ENCODE measurements around the gene HMGB4.

The HMGB4 gene

DNA sequence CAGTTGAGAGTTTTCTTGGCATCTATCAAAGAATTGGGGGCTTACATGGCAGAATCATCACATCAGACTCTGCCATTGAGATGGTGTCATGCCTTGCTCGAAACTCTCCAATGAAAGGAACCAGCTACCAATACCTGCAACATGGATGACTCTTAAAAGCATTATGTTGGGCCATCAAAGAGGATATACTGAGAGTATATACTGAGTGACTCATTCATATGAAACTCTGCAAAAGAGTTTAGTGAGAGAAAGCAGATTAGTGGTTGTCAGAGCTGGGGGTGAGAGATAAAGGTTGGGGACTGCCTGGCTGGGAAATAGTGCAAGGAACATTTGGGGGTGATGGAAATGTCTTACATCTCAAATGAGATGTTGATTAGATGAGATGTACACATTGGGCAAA, 14.7 kb upstream of the HMGB4 start:
- DNase-seq, result no peak

DNA sequence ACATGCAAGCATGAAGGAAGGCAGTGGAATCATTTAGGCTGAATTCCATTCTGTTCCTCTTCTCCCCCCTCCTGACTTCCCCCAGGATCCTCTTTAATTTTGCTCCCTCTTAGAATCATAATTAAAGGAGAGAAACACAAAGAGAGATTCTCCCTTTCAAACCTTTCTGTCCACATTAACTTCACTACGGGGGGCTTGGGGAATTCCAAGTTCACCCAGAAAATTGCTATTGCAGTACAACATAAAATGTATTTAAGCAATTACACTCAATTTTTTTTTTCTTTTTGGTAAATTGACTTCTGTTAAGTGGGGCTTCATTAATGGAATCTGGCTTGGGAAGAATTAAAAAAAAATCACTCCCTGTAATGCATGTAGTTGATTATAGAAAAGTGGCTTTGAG, 13.4 kb upstream of the HMGB4 start:
- no peak for DNase-seq

DNA sequence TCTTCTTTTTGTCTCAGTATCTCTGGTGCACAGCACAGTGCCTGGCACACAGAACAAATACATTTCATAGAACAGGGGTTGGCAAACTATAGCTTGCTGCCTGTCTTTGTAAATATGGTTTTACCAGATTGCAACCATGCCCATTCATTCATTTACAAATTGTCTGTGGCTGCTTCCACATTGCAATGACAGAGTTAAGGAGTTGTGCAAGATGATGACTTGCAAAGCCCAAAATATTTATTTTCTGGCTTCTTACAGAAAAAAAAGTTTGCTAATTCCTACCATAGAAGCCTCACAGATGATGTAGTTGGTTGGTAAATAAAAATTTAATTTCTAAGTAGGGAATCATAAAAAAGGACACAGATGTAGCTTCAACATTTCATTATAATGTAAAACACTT, 11.2 kb upstream of the HMGB4 start:
- no peak for DNase-seq

DNA sequence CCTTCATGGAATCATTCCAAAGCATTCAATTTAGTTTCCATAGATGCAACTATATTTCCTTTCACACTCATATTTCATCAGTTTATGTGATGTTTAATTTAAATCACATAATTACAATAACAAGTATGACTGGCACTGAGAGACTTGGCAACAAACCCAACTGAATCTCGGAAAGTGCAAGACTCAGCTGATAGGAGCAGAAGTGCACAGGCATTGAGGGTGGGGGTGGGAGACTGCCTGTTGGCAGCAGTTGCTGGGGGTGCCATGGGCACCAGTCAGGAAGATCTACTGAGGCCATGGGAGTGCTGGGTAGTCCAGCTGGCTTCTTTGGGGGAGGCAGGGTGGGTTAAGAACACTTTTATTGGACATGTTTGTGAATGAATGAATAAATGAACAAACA, 10.4 kb upstream of the HMGB4 start:
- DNase-seq, result no peak

DNA sequence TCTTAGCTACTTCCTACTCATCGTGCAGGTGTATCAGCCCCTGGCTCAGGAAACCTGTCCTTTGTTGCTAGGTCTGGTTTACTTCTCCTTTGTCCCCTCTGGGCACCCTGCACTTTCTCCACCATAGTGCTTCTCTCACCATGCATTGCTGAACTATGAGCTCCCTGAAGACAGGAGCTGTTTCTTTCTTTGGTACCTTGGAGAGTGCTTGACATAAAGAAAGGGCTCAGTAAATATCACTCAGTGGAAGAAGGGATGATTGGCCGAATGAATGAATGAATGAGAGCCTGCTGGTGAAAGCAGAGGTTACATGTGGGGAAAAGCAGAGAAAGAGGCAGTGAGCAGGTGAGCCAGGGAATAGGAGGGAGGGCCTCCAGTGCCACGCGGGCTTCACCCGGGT, 9.8 kb upstream of the HMGB4 start:
- no peak for DNase-seq

DNA sequence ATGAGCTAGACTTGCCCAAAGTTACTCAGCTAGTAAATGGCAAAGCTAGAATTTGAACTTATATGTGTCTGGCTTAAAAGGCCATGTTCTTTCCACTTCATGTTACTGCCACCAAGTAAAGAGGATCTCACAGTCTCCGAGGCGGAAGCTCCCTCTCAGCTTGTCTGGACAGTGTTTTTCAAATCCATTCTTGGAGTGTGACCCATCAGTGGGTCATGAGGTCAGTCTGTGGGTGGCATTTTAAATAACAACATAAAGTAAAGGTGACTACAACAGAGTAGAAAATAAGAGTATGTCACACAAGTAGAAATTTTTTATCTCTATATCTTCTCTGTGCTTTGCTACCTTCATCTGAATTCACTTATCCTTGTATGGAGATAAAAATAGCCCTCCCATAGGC, 3.2 kb upstream of the HMGB4 start:
- no peak for DNase-seq

DNA sequence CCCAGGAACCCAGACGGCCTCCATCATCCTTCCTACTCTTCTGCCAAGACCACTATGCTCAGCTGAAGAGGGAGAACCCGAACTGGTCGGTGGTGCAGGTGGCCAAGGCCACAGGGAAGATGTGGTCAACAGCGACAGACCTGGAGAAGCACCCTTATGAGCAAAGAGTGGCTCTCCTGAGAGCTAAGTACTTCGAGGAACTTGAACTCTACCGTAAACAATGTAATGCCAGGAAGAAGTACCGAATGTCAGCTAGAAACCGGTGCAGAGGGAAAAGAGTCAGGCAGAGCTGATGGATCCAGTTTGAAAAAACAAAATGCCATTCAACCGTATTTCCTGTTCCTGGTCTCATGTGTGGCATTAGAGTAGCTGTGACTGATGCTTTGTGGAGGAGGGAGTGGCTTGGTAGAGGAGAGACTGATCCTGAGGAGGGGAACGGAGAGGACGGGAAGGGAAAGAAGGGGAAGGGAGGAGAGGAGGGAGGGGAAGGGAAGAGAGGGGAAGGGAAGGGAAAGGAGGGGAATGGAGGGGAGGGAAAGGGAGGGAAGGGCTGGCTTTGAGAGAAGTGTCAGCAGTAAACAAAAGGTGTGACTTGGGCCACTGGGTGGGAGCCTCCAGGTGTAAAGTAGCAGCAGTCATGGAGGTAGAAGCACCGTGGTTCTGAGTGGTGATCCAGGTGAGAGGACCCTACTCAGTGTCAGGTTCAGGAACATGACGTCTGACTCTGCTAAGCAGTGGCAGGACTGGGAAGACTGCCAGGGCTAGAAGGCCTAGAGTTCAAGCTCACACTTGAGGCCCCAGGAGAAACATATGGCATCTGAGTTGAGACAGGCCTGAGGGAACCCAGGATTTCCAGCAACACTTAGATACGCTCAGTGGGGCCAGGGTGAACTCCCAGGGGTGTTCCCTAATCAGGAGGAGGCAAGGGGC, 846 bp downstream of the HMGB4 start:
- no peak for DNase-seq

DNA sequence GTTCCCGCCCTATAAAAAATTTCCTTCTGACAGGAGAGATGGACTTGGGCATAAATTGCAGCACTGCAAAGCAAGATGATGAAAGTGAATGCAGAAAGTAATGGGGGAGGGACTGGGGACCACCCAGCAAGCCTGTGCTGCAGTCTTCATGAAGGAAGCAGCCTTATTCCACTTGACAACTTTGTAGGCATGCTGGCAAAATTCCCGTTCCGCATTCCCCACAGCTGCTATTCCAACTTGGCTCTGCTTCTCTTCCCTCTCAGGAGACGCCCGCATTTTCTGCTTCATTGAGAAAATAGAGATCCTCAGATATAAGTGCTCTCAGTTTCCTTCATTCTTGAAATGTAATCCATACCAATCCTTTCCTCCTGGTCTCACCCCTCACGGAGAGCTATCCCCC, 2.4 kb downstream of the HMGB4 start:
- no peak for DNase-seq

DNA sequence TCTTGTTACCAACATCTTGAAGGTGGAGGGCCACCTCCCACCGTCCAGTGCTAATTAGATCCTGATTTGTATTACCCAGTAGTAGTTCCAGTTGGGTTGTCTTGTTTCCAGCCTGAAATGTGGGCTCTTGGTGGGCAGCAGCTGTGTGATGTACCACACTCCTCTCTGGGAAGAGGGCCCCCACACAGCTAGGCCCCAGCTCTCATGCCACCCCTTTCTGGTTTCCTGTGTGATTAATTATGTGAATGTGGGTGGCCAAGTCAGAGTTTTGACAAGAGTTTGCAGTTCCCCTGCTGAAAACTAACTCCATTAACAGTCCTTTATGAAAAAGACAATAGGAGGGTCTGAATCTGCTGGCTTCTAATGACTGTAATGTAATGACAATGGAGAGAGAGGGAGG, 3.8 kb downstream of the HMGB4 start:
- no peak for DNase-seq

DNA sequence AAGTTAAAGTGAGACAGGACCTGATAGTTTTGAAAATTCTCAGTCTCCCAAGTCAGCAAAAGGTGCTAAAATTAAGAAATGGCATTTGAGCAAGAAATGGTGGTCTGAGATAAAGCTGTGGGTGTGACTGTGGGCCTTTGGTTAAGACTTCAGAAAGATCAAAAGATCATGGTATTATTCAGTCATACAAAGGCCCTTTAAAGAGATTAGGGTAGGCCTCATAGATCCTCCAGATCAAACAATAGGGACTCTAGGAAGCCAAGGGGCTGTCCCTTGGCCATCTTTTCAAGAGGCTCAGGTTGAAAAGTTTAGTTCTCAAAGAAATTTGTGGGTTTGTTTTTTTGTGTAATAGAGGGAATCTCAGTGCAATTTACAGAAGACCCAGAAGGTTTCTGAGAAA, 8.4 kb downstream of the HMGB4 start:
- DNase-seq, result no peak

DNA sequence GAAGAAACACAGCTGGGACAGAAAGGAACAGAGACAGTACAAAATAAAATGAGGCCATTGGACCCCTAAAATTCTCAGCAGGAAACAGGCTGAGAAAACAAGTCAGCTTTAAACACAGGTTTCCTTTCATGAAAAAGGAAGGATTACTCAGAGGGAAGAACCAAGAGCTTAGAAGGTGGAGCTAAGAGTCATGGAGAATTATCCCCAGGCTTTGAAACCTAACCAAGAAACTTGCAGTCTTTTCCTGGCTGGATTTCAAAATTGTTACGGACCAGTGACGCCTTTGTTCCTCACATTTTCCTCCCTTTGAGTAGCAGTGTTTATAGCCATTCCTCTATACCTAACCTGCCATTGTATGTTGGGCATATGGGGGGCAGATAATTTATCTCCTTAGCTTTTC, 8.8 kb downstream of the HMGB4 start:
- DNase-seq, result no peak

DNA sequence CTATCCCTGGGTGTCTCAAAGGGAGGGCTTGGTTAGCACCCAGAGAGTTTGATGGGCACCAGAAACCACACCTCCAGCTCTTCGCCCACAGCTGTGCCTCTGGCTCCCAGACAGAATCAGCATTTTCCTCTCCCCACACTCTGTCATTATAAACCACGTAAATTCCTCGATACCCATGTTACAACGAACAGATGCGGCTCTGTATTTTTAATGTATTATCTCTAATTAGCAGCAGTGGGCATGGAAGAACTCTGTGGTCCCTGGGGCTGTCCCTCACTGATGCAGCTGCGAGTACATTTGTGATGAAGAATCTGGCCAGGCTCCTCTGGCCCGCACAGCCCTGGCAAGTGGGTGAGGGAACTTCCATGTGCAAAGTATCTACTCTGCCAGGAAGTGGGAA, 10.8 kb downstream of the HMGB4 start:
- DNase-seq, result no peak

DNA sequence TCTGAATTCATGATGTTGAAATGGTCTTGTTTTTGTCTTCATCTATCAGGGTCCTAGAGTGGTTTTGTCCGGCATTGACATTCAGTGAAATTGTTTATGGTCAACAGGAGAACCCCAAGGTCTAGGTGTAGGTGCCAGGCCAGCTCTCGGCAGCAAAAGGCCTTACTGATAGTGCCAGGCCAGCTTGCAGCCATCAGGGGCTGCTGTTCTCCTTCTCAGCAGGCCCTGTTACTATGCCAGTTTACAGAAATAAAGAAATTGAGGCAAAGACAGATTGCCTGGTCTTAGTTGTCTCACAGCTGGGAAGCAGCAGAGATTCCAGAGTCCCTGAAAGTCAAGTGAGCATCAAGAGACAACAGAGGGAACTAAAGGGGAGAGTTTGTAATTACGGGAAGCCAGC, 12.0 kb downstream of the HMGB4 start:
- no peak for DNase-seq

DNA sequence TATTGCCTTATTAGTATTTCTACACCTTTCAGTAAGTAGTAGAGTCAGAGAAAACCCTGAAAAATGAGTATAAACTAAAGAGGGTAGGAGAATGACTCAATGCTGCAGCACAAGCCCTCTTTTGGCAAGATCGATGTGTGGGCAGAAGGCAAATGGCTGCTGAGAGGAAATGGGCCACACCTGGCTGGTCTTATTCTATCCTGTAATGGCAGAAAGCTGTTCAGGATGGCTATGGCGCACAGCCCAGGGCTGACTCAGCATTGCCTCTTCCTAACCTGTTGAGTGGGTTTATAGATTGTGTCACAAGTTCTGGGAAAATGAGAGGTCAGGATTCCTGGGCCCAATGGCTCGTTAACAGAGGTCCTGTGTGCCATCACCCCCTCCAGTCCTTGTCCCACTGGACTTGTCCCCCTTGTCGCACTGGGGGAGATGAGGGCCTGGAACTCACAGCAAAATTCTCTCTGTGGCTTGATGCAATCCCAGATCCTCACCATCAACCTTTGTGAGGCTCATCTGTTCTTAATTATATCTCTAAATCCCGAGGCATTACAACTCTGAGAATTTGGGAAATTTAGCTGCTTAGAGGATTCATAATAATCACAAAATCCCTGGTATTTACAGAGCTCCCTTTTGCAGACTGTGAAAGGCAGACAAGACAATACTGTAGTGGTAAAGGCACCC, 13.2 kb downstream of the HMGB4 start:
- no peak for DNase-seq

DNA sequence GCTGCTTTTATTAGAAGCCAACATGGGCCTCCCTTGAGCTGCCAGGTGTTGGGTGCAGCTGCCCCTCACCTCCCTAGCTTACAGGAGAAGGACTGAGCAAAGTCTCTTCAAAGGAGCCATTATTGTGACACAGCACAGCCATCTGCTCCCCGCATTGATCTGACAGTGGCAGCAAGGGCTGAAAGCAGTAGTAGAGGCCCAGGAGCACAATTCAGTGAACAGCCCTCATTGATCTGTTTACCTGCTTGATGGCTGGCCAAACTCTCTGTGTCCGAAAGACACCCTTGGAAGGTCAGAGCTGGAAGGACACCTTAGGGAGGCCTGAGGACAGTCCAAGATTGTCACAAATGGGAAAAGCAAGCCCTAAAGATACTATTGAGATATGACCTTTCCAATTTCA, 14.5 kb downstream of the HMGB4 start:
- DNase-seq, result no peak

DNA sequence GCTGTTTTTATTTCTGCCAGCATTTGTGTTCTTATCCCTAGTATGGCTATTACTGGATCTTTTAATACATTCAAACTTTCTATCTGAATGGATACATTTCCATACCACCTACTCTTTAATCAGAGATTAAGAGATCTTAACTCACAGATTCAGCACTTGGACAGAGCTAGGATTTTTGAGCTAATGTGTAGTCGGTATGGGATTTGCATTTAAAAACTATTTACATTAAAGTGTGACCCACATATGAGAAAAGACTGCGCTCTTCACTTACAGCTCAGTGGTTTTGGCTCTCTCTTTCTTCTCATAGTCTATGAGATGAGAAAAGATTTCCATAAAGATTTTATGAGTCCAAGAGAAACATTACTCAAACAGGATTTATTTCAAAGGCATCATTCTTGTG, 16.4 kb downstream of the HMGB4 start:
- DNase-seq, result no peak

DNA sequence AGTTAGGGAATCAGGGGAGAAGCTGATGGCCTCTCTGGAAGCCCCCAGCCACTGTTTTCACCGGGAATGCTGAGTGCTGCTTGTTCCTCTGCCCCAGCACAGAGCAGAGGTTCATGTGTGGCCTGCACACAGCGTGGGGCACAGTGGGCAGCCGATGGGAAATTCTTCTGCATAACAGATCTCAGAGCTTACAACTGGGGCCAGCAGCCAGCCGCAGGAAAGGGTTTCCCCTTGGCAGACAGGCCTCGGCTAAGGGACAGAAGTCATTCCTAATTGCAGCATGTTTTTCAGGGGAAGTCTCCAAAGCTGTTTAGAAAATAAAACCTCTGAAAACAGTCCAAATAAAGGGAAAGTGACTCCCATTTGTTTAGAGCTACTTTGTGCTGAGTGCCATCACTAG, 22.6 kb downstream of the HMGB4 start:
- DNase-seq, result no peak

DNA sequence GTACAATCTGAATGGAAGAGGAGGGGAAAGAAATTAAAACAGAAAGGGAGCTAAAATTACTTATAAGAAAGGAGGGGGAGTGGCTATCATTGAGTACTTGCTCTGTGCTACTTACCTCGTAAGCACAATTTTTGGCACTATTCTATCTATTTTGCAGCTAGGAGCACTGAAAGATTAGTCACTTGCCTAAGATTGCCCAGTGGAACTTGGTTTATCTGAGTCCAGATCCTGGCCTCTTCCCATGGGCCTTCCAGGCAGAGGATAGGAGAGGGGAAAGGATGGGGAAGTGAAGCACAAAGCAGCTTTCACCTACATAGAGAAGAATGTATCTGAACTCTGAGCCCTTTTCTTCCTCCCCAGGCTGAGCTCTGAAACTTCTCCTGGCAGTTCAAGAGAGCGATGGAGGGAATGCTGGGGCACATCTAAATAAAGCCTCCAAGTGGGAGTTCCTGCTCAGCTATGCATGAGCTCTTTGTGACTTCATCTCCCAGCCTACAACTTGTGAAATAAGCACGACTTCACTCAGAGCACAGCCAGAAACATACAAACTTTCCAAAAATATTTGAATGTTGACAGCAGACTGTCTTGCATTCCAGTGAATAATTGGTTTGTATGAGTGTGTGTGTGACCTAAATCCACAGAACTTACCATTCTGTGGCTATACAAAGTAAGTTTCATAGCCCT, 29.4 kb downstream of the HMGB4 start:
- DNase-seq, result no peak

DNA sequence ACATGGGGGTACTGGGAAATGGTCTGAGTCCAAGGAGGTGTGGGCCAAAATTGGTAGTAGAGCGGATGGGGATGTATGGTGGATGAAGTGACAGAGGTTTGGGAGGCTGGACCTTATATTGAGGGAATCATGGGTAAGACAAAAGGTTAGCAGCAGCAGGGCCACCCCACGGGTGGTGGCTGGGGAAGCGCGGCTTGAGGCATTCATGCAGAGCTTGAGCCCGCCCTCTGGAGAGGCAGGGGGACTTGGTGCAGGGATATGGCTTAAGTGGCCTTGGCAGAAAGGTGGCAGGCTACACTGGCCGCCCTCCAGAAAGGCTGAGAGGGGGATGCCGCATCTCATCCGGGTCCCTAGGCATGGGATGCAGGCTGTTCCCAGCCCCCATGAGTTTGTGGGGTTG, 31.5 kb downstream of the HMGB4 start:
- DNase-seq, result no peak

DNA sequence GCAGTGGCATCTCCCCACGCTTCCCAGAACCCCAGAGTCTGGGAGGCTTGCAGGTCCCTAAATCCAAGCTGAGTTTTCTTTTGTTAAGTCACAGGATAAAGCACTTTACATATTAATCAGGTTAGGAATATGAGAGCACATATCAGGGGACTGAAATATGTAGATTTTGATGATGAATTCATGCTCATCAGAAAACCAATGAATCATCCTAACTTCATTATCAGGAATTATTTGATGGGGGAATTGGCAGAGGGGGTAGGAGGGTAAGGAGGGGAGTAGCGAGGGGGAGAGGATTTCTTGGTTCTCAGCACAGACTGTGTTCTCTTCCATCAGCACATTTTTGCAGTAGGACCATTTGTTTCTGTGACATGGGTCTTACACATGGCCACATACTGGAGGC, 32.1 kb downstream of the HMGB4 start:
- no peak for DNase-seq

DNA sequence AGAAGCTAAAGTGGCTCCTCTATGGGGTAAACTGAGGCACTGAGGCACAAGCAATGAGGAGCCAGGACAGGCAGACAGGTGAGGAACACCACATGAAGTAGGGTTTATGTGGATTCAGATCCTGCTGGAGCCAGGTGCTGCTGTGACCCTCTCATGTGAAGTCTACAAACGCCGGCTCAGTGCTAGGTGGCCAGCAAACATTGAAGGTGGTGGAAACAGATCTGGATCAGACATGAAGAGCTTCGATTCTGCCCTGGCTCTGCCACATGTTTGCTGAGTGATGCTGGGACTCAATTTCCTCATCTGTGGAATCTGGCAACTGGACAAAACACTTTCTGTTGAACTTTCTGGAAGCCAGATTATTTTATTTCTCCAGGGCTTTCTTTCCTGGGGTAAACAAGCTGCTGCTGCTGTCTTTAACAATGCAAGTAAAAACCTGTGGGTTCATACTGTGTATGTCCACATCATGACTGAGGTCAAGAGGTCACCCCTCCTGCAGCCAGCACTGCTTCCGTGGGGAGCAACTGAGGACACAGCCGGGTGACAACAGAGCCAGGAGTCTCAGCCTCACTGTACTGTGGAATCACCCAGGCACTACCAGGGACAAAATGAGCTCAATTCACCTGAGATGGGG, 33.3 kb downstream of the HMGB4 start:
- no peak for DNase-seq

DNA sequence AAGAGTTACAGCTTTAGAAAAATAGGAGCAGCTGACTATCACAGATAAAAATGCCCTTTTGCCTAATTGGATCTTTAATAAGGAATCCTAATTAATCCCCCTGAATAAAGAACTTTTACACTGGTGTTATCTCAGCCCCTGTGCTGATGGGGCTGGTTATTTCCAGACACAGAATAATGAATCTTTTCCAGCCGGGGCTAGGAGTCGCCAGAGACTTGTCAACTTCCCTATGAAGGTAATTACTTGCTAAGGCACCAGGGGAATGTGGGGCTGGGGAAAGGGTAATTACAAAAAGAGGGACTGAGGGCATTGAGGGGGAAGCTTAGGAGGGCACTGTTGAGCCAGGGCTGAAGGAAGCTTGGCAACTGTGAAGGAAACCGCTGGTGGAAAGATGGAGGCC, 34.5 kb downstream of the HMGB4 start:
- DNase-seq, result no peak

DNA sequence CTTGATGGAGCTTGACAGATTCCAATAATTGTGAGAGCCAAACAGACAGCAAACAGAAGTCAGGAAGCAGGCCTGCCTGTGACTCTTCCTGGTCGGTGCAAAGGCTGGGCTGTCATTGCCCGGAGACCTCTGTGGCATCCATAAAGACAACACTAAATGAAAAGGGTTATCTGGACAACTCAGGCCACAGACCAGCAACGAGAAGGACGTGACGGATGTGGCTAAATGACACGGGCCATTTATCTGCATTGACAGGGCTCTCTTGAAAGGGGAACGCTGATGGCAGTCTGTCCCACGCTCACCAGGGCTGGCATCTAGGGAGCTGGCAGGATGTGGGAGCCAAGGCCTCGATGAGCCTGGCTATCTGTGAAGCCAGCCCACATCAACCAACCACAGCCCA, 35.0 kb downstream of the HMGB4 start:
- no peak for DNase-seq

DNA sequence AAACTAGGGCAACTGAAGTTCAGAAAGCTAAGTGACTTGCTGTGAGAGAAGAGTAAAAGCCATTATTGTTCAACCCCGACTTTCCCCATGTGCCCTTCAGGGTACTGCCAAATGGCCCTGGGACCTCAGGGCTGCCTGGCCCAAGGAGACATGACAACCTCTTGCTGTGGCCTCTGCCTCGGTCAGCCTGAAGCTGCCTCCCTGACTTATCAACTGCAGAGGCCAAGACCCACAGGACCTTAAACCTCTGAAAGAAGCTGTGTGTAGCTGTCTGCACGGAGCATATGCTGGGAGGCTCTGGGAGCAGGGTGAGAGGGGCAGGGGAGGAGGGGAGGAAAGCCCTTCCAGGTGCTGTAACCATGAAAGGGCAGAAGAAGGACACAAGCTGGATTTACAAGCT, 35.9 kb downstream of the HMGB4 start:
- DNase-seq, result no peak

Data from NCI-H1694 treated with DMSO at 0.1 percent for 48 hours (cell line).